SK-N-SH (cell line): ENCODE results near the gene SERP2. TPM values are rescaled to one million over a fixed set of nuclear protein-coding genes. Genes with fewer than 3 reads are reported as not detected.

Experiments used
- CTCF ChIA-PET: fragments of 300-600, 350-600 bp; formaldehyde crosslinking; extraction: SDS; loops from one replicate; lab custom pipeline; 2021; lab: Yijun Ruan, JAX
- POLR2A ChIA-PET: fragments of 350-600 bp; sonication (Branson Sonifier 250); formaldehyde crosslinking; extraction: SDS; loops from one replicate; lab custom pipeline; 2020; ENCODE audit warnings: antibody characterized with exemption, inconsistent platforms; lab: Yijun Ruan, JAX
- DNase-seq: peaks from one replicate; pipeline ENCODE4 v3.0.0; 2012
- H2AFZ ChIP-seq: fragments of 200-600 bp; sonication (generic); 2 replicates; pipeline ENCODE4 v1.8.1; 2016; ENCODE audit warnings: antibody characterized with exemption, mild to moderate bottlenecking, low read depth
- H3F3A ChIP-seq: fragments of 200-600 bp; sonication (generic); replicated peaks from 2 replicates; pipeline ENCODE3; 2016; ENCODE audit warnings: antibody characterized with exemption, mild to moderate bottlenecking; ENCODE audit not compliant: insufficient read depth
- H3K27ac ChIP-seq, 2 experiments: fragments of 200-500 bp in 1 of 2; fragments of 200-600 bp in 1 of 2; sonication (Bioruptor generic) in 1 of 2; sonication (generic), shearing (Covaris generic) in 1 of 2; 2 replicates each; pipeline versions ENCODE4 v1.5.1 to v1.6.1; 2014 to 2016; ENCODE audit warnings: low read depth in 2 of 2, inconsistent platforms in 1 of 2, low read length in 1 of 2, mild to moderate bottlenecking in 1 of 2, mixed read lengths in 1 of 2
- H3K27me3 ChIP-seq: fragments of 200-600 bp; sonication (generic), shearing (Covaris generic); 2 replicates; pipeline ENCODE4 v1.6.1; 2016; ENCODE audit warnings: mixed run types; ENCODE audit not compliant: insufficient read depth
- H3K36me3 ChIP-seq, 2 experiments: fragments of 200-500 bp in 1 of 2; fragments of 200-600 bp in 1 of 2; sonication (Bioruptor generic) in 1 of 2; sonication (generic) in 1 of 2; replicated peaks in 1 of 2; 2 replicates each; pipeline versions ENCODE3 to v1.5.1; 2014 to 2016; ENCODE audit warnings: low read length in 1 of 2, mild to moderate bottlenecking in 1 of 2; ENCODE audit not compliant: insufficient read depth in 2 of 2, control insufficient read depth in 1 of 2
- H3K4me1 ChIP-seq, 2 experiments: fragments of 200-500 bp in 1 of 2; fragments of 200-600 bp in 1 of 2; sonication (Bioruptor generic) in 1 of 2; sonication (generic), shearing (Covaris generic) in 1 of 2; 2 replicates each; pipeline versions ENCODE4 v1.5.1 to v1.6.1; 2014 to 2016; ENCODE audit warnings: low read depth in 1 of 2, low read length in 1 of 2, mixed run types in 1 of 2; ENCODE audit not compliant: insufficient read depth in 2 of 2, control insufficient read depth in 1 of 2
- H3K4me2 ChIP-seq: fragments of 200-600 bp; sonication (generic), shearing (Covaris generic); 2 replicates; pipeline ENCODE4 v1.6.1; 2017; ENCODE audit warnings: mixed run types
- H3K4me3 ChIP-seq, 2 experiments: fragments of 200-500 bp in 1 of 2; fragments of 200-600 bp in 1 of 2; sonication (Bioruptor generic) in 1 of 2; sonication (generic), shearing (Covaris generic) in 1 of 2; 2 replicates each; pipeline versions ENCODE4 v1.5.1 to v1.8.1; 2014 to 2016; ENCODE audit warnings: low read depth in 2 of 2, inconsistent platforms in 1 of 2, low read length in 1 of 2, mild to moderate bottlenecking in 1 of 2, mixed read lengths in 1 of 2, moderate library complexity in 1 of 2
- H3K79me2 ChIP-seq: fragments of 200-600 bp; sonication (generic); 2 replicates; pipeline ENCODE4 v1.8.1; 2017; ENCODE audit warnings: mild to moderate bottlenecking; ENCODE audit not compliant: insufficient read depth
- H3K9ac ChIP-seq: fragments of 200-600 bp; sonication (generic); 2 replicates; pipeline ENCODE4 v1.6.1; 2017; ENCODE audit warnings: mixed run types
- H3K9me2 ChIP-seq: fragments of 200-600 bp; sonication (generic); 2 replicates; pipeline ENCODE4 v1.6.1; 2017; ENCODE audit warnings: mixed run types
- H3K9me3 ChIP-seq: fragments of 200-600 bp; sonication (generic); 2 replicates; pipeline ENCODE4 v1.6.1; 2017; ENCODE audit warnings: mixed run types, mild to moderate bottlenecking, moderate library complexity
- H4K20me1 ChIP-seq: fragments of 200-600 bp; sonication (generic); 2 replicates; pipeline ENCODE4 v1.6.1; 2017; ENCODE audit warnings: mild to moderate bottlenecking, mixed run types; ENCODE audit not compliant: insufficient read depth
- CHD2 ChIP-seq: fragments of 150-350 bp; IDR thresholded peaks from 2 replicates; pipeline ENCODE4 v1.6.1; 2018; ENCODE audit warnings: low read length; ENCODE audit not compliant: partially characterized antibody
- EP300 ChIP-seq, 2 experiments: IDR thresholded peaks; 2 replicates each; pipeline versions ENCODE4 v1.4.0 to v1.6.1; 2012; ENCODE audit warnings: borderline replicate concordance in 1 of 2, low read depth in 1 of 2, low read length in 1 of 2
- FOXJ3 ChIP-seq: sonication (generic); formaldehyde crosslinking; IDR thresholded peaks from 2 replicates; pipeline ENCODE4 v1.5.1; 2020; ENCODE audit warnings: mild to moderate bottlenecking, missing genetic modification reagents
- GATA2 ChIP-seq: sonication (generic); formaldehyde crosslinking; IDR thresholded peaks from 2 replicates; pipeline ENCODE4 v1.5.0; 2020; ENCODE audit warnings: mild to moderate bottlenecking, missing genetic modification reagents
- JUND ChIP-seq: IDR thresholded peaks from 2 replicates; pipeline ENCODE4 v1.4.0; 2012
- NRF1 ChIP-seq: IDR thresholded peaks from 2 replicates; pipeline ENCODE4 v1.6.1; 2012; ENCODE audit warnings: low read depth, mild to moderate bottlenecking, low read length
- RAD21 ChIP-seq: IDR thresholded peaks from 2 replicates; pipeline ENCODE4 v1.6.1; 2012; ENCODE audit warnings: mild to moderate bottlenecking, low read length
- RCOR1 ChIP-seq: fragments of 150-350 bp; IDR thresholded peaks from 2 replicates; pipeline ENCODE4 v1.6.1; 2017; ENCODE audit warnings: antibody characterized with exemption, low read length
- TAF1 ChIP-seq: IDR thresholded peaks from 2 replicates; pipeline ENCODE4 v1.6.1; 2012; ENCODE audit warnings: low read depth, mild to moderate bottlenecking, low read length, moderate library complexity, borderline replicate concordance
- YY1 ChIP-seq: IDR thresholded peaks from 2 replicates; pipeline ENCODE4 v1.4.0; 2012; ENCODE audit warnings: low read depth, mild to moderate bottlenecking
- WGBS: methylation state at CpG from one replicate; pipeline ENCODE4 v1.1.6; 2017; ENCODE audit warnings: low lambda C conversion rate; 5-methylcytosine and 5-hydroxymethylcytosine counted together
- polyA plus RNA-seq, 3 experiments: library from polyadenylated mRNA; depleted of rRNA; stranded (reverse); fragments of >200 nt; gene quantifications; 2 replicates each; pipeline ENCODE4 v1.2.3, GENCODE V29; 2012
- TF ChIP-seq, protein P1 (sequence below): IDR thresholded peaks from 2 replicates; pipeline ENCODE4 v1.4.0; 2012; ENCODE audit warnings: low read depth
- TF ChIP-seq, protein P2 (sequence below): fragments of 150-350 bp; IDR thresholded peaks from 2 replicates; pipeline ENCODE4 v1.6.1; 2016; ENCODE audit warnings: mild to moderate bottlenecking, low read depth, low read length

The SERP2 gene
- polyA plus RNA-seq, 1 of the 3 experiments (the other 2 are of a cell fraction), result 4.9 TPM

DNA sequence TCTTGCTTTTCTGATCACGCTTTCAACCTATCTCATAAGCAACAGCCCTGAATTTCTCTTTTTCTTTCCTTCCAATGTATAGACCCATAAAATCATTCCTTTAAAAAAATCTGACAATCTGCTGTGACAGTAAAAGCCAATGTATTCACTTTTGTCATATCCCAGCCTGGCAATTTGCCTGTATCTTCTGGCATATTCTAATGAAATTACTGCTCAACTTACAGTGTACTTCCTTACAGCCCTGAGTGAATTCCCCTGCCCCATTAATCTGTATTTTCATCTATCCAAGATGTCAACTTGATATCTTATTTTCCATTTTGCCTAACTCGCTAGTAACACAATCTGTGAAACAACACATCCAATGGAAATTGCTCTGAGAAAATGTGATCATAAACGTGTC is 18.0 kb upstream of the SERP2 start:
- Histone ChIP-seq H3F3A (no peaks in the 10 kb centered on the region), H3K27ac (no peak overlapping the region), H3K36me3 (no peaks in the 10 kb centered on the region), H2AFZ (no peak overlapping the region), H3K4me2 (no peak overlapping the region), H3K4me1 (peaks cover 0 to 17% of the 10 kb centered on the region in 2 experiments; a peak in 3 of 4 replicates), H4K20me1 (no peaks in the 10 kb centered on the region), H3K9ac (no peak overlapping the region), H3K9me2 (no peaks in the 10 kb centered on the region), H3K79me2 (no peaks in the 10 kb centered on the region), H3K9me3 (no peaks in the 10 kb centered on the region), H3K4me3 (no peak overlapping the region), H3K27me3 (no peaks in the 10 kb centered on the region)
- ChIA-PET POLR2A (no interaction called here), CTCF (no interaction called here)
- WGBS, result 53% methylated on average over 3 of the region's 3 CpGs
- DNase-seq, result no peak
- TF ChIP-seq CHD2, result no peak
- TF ChIP-seq TAF1, result no peak
- peak; percentile 51 for TF ChIP-seq GATA2 (CRISPR knock-in tag)
- TF ChIP-seq JUND, result no peak
- TF ChIP-seq YY1, result no peak
- TF ChIP-seq EP300 (IDR thresholded peaks at IDR 0.05; ENCODE audit: borderline replicate concordance in 1 of 2, low read depth in 1 of 2, low read length in 1 of 2), result peak in 1 of 2 experiments; percentile 66; a peak in 1 of 4 replicates
- TF ChIP-seq RCOR1, result no peak
- no peak for TF ChIP-seq RAD21
- TF ChIP-seq, all 33 proteins: peak for 2

DNA sequence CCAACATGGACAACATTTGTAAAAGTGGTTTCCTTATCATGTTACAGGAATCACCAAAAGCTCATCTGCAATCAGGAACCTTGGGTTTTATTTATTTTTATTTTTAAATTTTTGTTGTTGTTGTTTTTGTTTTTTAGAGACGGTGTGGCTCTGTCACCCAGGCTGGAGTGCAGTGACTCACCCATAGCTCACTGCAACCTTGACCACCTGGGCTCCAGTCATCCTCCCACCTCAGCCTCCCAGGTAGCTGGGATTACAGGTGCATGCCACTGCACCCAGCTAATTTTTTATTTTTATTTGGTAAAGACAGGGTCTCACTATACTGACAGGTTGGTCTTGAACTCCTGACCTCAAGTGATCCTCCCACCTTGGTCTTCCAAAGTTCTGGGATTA is 13.6 kb upstream of the SERP2 start:
- Histone ChIP-seq H3K4me1 (peaks cover 8% of the 10 kb centered on the region in 2 experiments), H3K4me3 (no peak overlapping the region), H3K4me2 (no peak overlapping the region), H3K27ac (peak overlapping the region in 1 of 2 experiments; percentile 82; a peak in 1 of 4 replicates), H2AFZ (no peak overlapping the region), H3K9me2 (no peaks in the 10 kb centered on the region), H4K20me1 (no peaks in the 10 kb centered on the region), H3F3A (peaks cover 11% of the 10 kb centered on the region), H3K79me2 (no peaks in the 10 kb centered on the region), H3K36me3 (no peaks in the 10 kb centered on the region), H3K27me3 (no peaks in the 10 kb centered on the region), H3K9me3 (no peaks in the 10 kb centered on the region), H3K9ac (no peak overlapping the region)
- WGBS, result 69% methylated on average over 1 of the region's 1 CpG
- POLR2A ChIA-PET, result no interaction called here
- TF ChIP-seq NRF1 (no peak), FOXJ3 (CRISPR knock-in tag) (no peak)
- TF ChIP-seq, protein P1, sequence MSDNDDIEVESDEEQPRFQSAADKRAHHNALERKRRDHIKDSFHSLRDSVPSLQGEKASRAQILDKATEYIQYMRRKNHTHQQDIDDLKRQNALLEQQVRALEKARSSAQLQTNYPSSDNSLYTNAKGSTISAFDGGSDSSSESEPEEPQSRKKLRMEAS, result no peak
- TF ChIP-seq, protein P2, sequence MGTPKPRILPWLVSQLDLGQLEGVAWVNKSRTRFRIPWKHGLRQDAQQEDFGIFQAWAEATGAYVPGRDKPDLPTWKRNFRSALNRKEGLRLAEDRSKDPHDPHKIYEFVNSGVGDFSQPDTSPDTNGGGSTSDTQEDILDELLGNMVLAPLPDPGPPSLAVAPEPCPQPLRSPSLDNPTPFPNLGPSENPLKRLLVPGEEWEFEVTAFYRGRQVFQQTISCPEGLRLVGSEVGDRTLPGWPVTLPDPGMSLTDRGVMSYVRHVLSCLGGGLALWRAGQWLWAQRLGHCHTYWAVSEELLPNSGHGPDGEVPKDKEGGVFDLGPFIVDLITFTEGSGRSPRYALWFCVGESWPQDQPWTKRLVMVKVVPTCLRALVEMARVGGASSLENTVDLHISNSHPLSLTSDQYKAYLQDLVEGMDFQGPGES, result no peak
- CTCF ChIA-PET, result interaction anchor here (1.3 to 1.6 kb wide), 2 partner anchors 78 to 455 kb away, joined by 3 read pairs; no protein-coding TSS in a partner anchor
- no peak for DNase-seq
